Measurements from ENCODE around the gene CDKN2C.
"Not testable (repeated sequence)": the region's sequence is repeated elsewhere in the genome, so short reads cannot be mapped to it uniquely, and the experiment has no call there.

The CDKN2C gene

GRCh38 chr1:51002516-51002915 is 32.5 kb downstream of the CDKN2C start:
- no peaks in the 10 kb centered on the region for H3K27me3 Mint-ChIP-seq
- H3K9me3 Mint-ChIP-seq: peaks cover 3% of the 10 kb centered on the region
- no peak for ATAC-seq
- no peaks in the 10 kb centered on the region for H3K36me3 Mint-ChIP-seq (ENCODE audit: low read depth)
- no peak overlapping the region for H3K27ac Mint-ChIP-seq
- DNase-seq: no peak
- H3K4me1 Mint-ChIP-seq: peaks cover 2% of the 10 kb centered on the region
- no peak overlapping the region for H3K4me3 Mint-ChIP-seq

- DNase-seq; ATAC-seq; H3K27ac Mint-ChIP-seq; H3K9me3 Mint-ChIP-seq; H3K36me3 Mint-ChIP-seq (ENCODE audit: low read depth); H3K4me3 Mint-ChIP-seq; H3K4me1 Mint-ChIP-seq; H3K27me3 Mint-ChIP-seq: not testable (repeated sequence)
Observed at GRCh38 chr1:51005549-51005948, 35.5 kb downstream of the CDKN2C start.

GRCh38 chr1:51009381-51009780 is 39.3 kb downstream of the CDKN2C start:
- Mint-ChIP-seq H3K27me3 (peaks cover under 1% of the 10 kb centered on the region), H3K27ac (no peak overlapping the region), H3K9me3 (peaks cover 5% of the 10 kb centered on the region), H3K36me3 (ENCODE audit: low read depth) (no peaks in the 10 kb centered on the region), H3K4me3 (no peak overlapping the region), H3K4me1 (no peaks in the 10 kb centered on the region)
- DNase-seq (no peak), ATAC-seq (no peak)

GRCh38 chr1:51014878-51015277 is 44.8 kb downstream of the CDKN2C start:
- ATAC-seq (no peak), DNase-seq (no peak)
- no peaks in the 10 kb centered on the region for H3K36me3 Mint-ChIP-seq (ENCODE audit: low read depth)
- no peaks in the 10 kb centered on the region for H3K4me1 Mint-ChIP-seq
- no peak overlapping the region for H3K4me3 Mint-ChIP-seq
- peaks cover 2% of the 10 kb centered on the region for H3K9me3 Mint-ChIP-seq
- H3K27ac Mint-ChIP-seq: no peak overlapping the region
- peaks cover 6% of the 10 kb centered on the region for H3K27me3 Mint-ChIP-seq

- H3K9me3 Mint-ChIP-seq: no peaks in the 10 kb centered on the region
- no peak for ATAC-seq
Observed at GRCh38 chr1:51019811-51020210, 49.8 kb downstream of the CDKN2C start.

More at GRCh38 chr1:51019811-51020210, 49.8 kb downstream of the CDKN2C start:
- Mint-ChIP-seq H3K36me3 (ENCODE audit: low read depth) (no peaks in the 10 kb centered on the region), H3K4me3 (no peak overlapping the region), H3K4me1 (no peaks in the 10 kb centered on the region), H3K27ac (no peak overlapping the region), H3K27me3 (peaks cover 12% of the 10 kb centered on the region)
- DNase-seq: no peak
